Ureter (tissue), 1 donor: ENCODE results near the gene LANCL2. TPM values are rescaled to one million over a fixed set of nuclear protein-coding genes. Genes with fewer than 3 reads are reported as not detected.
"Not testable (repeated sequence)": the region's sequence is repeated elsewhere in the genome, so short reads cannot be mapped to it uniquely, and the experiment has no call there.

Experiments
- DNase-seq: peaks from one replicate; pipeline ENCODE4 v3.0.0-alpha.2; 2020; ENCODE audit warnings: low spot score
- total RNA-seq: library from RNA; stranded (reverse); gene quantifications from one replicate; pipeline ENCODE4 v1.2.4, GENCODE V29; 2023
- donor health status: DM: yes; HTN: yes; CAD: no.

Gene LANCL2
- total RNA-seq, 1 donor from 2014 or later, result 16.8 TPM

- no peak for DNase-seq
Measured at GRCh38 chr7:55470261-55470660, 105.1 kb downstream of the LANCL2 start.

- not testable (repeated sequence) for DNase-seq
Measured at GRCh38 chr7:55471594-55471993, 106.5 kb downstream of the LANCL2 start.

GRCh38 chr7:55472406-55472805 is 107.3 kb downstream of the LANCL2 start:
- DNase-seq, result not testable (repeated sequence)

GRCh38 chr7:55472928-55473725 is 108.0 kb downstream of the LANCL2 start:
- no peak for DNase-seq

GRCh38 chr7:55473932-55474331 is 108.8 kb downstream of the LANCL2 start:
- DNase-seq, result no peak

GRCh38 chr7:55474944-55475854 is 110.1 kb downstream of the LANCL2 start:
- no peak for DNase-seq

- no peak for DNase-seq
Measured at GRCh38 chr7:55475855-55476803, 111.0 kb downstream of the LANCL2 start.

- no peak for DNase-seq
Measured at GRCh38 chr7:55476852-55477780, 112.0 kb downstream of the LANCL2 start.

- DNase-seq, result no peak
Measured at GRCh38 chr7:55477781-55478374, 112.7 kb downstream of the LANCL2 start.

GRCh38 chr7:55478700-55479099 is 113.6 kb downstream of the LANCL2 start:
- no peak for DNase-seq

- no peak for DNase-seq
Measured at GRCh38 chr7:55481155-55481554, 116.0 kb downstream of the LANCL2 start.

- no peak for DNase-seq
Measured at GRCh38 chr7:55483046-55483445, 117.9 kb downstream of the LANCL2 start.

Other genes with a start within 250 kb of the LANCL2 start
- 47.1 TPM for gene VOPP1, start 207.2 kb downstream of the LANCL2 start, total RNA-seq